Uterus (tissue), 4 donors: ENCODE measurements around the gene TOX2. TPM values are rescaled to one million over a fixed set of nuclear protein-coding genes. Genes with fewer than 3 reads are reported as not detected.

Experiments
- DNase-seq, 2 donors: peaks; one replicate each; pipeline ENCODE4 v3.0.0-alpha.2; 2019 to 2020
- H3K27ac ChIP-seq, 2 donors: fragments of 200-600 bp; sonication (generic); 1 replicate in 1 of 2; 2 replicates in 1 of 2; pipeline ENCODE4 v1.5.1; 2016 to 2018
- H3K27me3 ChIP-seq, 2 donors: fragments of 200-600 bp; sonication (generic); one replicate each; pipeline ENCODE4 v1.5.1; 2018 to 2019; ENCODE audit warnings: control low read depth in 1 of 2
- H3K36me3 ChIP-seq, 2 donors: fragments of 200-600 bp; sonication (generic); one replicate each; pipeline ENCODE4 v1.5.1; 2019; ENCODE audit warnings: control low read depth in 1 of 2
- H3K4me1 ChIP-seq, 2 donors: fragments of 200-600 bp; sonication (generic); one replicate each; pipeline ENCODE4 v1.5.1; 2018 to 2019; ENCODE audit warnings: control low read depth in 1 of 2
- H3K4me3 ChIP-seq, 2 donors: fragments of 200-600 bp; sonication (generic); 1 replicate in 1 of 2; 2 replicates in 1 of 2; pipeline ENCODE4 v1.5.1; 2018 to 2019; ENCODE audit warnings: mild to moderate bottlenecking in 1 of 2
- H3K9me3 ChIP-seq, 2 donors: fragments of 200-600 bp; sonication (generic); one replicate each; pipeline ENCODE4 v1.5.1; 2019; ENCODE audit warnings: control low read depth in 1 of 2
- POLR2A ChIP-seq, 2 donors: fragments of 450-650 bp; IDR thresholded peaks; one replicate each; pipeline ENCODE4 v1.6.1; 2016; ENCODE audit warnings: antibody characterized with exemption in 2 of 2, mild to moderate bottlenecking in 1 of 2, moderate library complexity in 1 of 2
- intact Hi-C: fragments of 100-400 bp; cut with DNase I; formaldehyde crosslinking; loops from one replicate; pipeline ENCODE4 v1.15.1; 2023; ENCODE audit warnings: low total_unique reads
- total RNA-seq, 4 donors: library from RNA; depleted of rRNA in 3 of 4; stranded (reverse); fragments of >200 nt in 3 of 4; gene quantifications; one replicate each; pipeline versions ENCODE4 v1.1.0 to v1.2.4, GENCODE V29; 2014 to 2023
- TF ChIP-seq, protein P1 (sequence below), 4 experiments: fragments of 200-600 bp in 2 of 4; fragments of 450-650 bp in 2 of 4; sonication (generic) in 2 of 4; IDR thresholded peaks; one replicate each; pipeline ENCODE4 v1.5.1; 2016 to 2019; ENCODE audit warnings: antibody characterized with exemption in 4 of 4, mild to moderate bottlenecking in 2 of 4, moderate library complexity in 1 of 4
- donor health status: DM: yes; HTN: yes; CAD: no.

Gene TOX2
- total RNA-seq, 4 donors from 2014 or later, result 0.26 to 4.8 (median 0.28) TPM; not detected in 1

GRCh38 chr20:44025756-44026155 lies 111.1 kb downstream of the TOX2 start:
- Histone ChIP-seq H3K9me3 (no peaks in the 10 kb centered on the region), H3K27ac (no peak overlapping the region), H3K4me3 (no peak overlapping the region), H3K27me3 (no peaks in the 10 kb centered on the region), H3K36me3 (no peaks in the 10 kb centered on the region), H3K4me1 (no peaks in the 10 kb centered on the region)
- intact Hi-C loops, result no loop called here
- DNase-seq, result no peak
- no peak for TF ChIP-seq POLR2A (IDR thresholded peaks at IDR 0.05)
- TF ChIP-seq, protein P1, sequence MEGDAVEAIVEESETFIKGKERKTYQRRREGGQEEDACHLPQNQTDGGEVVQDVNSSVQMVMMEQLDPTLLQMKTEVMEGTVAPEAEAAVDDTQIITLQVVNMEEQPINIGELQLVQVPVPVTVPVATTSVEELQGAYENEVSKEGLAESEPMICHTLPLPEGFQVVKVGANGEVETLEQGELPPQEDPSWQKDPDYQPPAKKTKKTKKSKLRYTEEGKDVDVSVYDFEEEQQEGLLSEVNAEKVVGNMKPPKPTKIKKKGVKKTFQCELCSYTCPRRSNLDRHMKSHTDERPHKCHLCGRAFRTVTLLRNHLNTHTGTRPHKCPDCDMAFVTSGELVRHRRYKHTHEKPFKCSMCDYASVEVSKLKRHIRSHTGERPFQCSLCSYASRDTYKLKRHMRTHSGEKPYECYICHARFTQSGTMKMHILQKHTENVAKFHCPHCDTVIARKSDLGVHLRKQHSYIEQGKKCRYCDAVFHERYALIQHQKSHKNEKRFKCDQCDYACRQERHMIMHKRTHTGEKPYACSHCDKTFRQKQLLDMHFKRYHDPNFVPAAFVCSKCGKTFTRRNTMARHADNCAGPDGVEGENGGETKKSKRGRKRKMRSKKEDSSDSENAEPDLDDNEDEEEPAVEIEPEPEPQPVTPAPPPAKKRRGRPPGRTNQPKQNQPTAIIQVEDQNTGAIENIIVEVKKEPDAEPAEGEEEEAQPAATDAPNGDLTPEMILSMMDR (IDR thresholded peaks at IDR 0.05), result no peak

DNA sequence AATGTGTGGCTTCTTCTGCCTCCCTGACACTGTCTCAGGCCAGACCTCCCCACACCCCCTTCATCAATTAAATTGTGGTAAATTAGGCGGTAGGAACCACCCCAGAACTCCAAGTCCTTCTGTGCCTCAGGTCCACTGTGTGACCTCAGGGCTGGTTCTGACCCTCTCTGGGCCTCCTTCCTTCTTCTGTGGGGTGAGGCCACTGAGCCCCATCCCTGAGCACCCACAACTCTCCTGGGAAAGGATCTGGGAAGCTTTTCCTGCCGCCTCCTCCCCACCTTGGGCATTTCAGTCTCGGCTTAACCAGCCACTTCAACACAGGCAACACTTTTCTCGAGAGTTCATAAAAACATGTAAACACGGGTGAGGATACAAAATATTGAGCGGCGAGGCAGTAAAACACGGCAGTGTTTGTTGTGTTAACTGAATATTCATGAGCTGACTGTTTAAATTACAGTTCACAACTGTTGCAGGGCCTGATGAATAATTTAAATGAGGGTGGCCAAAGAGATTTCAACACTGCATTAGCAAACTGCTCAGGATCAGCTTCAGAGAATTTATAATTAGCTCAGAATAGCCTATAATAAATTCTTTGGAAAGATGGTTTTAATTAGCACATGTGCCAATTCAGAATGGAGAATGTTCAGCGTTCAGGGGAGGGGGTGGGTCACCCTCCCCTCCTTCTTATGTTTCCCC lies 112.1 kb downstream of the TOX2 start:
- Histone ChIP-seq H3K9me3 (no peaks in the 10 kb centered on the region), H3K27me3 (no peaks in the 10 kb centered on the region), H3K4me1 (no peaks in the 10 kb centered on the region), H3K27ac (no peak overlapping the region), H3K36me3 (no peaks in the 10 kb centered on the region), H3K4me3 (no peak overlapping the region)
- no peak for DNase-seq
- intact Hi-C loops, result no loop called here
- TF ChIP-seq, protein P1 (IDR thresholded peaks at IDR 0.05), result no peak
- no peak for TF ChIP-seq POLR2A (IDR thresholded peaks at IDR 0.05)

- no peaks in the 10 kb centered on the region for H3K4me1 ChIP-seq
- DNase-seq, result no peak
- H3K9me3 ChIP-seq, result no peaks in the 10 kb centered on the region
- H3K27ac ChIP-seq, result no peak overlapping the region
- intact Hi-C loops, result no loop called here
- H3K27me3 ChIP-seq, result no peaks in the 10 kb centered on the region
- H3K4me3 ChIP-seq, result no peak overlapping the region
- no peak for TF ChIP-seq POLR2A (IDR thresholded peaks at IDR 0.05)
- TF ChIP-seq, protein P1 (IDR thresholded peaks at IDR 0.05), result no peak
- no peaks in the 10 kb centered on the region for H3K36me3 ChIP-seq
These were observed 112.8 kb downstream of the TOX2 start for GRCh38 chr20:44027343-44028002.

DNA sequence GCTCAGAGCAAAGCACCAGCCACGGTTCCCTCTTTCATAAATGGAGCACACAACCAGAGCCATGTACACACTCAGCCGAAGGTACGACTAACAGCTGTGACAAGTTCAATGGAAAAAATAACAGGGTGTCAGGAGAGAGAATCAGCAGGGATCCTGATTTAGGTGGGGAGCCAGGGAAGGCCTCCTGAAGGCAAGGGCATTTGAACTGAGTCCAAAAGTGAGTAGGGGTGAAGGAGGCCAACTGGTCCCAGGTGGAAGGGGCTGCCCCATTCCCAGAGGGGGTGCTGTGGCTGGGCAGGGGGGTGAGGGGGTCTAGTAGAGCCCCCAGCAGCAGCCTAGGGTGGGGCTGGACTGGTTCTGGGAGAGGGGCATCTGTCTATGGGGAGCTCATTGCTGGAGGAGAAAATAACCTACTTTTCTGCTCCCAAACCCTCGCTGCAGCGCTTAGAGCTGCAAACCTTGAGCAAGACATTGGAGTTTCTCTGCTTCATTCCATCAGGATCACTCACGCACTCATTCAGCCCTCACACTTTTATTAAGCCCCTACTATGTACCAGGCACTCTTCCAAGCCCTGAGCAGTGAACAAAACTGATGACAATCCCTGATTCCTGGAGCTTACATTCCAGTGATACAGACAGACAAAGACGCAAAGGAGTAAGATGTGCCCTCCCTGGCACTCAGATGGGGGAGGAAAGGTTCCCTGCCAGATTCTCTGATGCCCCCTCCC lies 113.5 kb downstream of the TOX2 start:
- TF ChIP-seq, protein P1 (IDR thresholded peaks at IDR 0.05), result no peak
- no peak for TF ChIP-seq POLR2A (IDR thresholded peaks at IDR 0.05)
- H3K27me3 ChIP-seq, result no peaks in the 10 kb centered on the region
- intact Hi-C loops, result no loop called here
- no peaks in the 10 kb centered on the region for H3K9me3 ChIP-seq
- no peaks in the 10 kb centered on the region for H3K36me3 ChIP-seq
- no peak overlapping the region for H3K27ac ChIP-seq
- H3K4me3 ChIP-seq, result no peak overlapping the region
- no peak for DNase-seq
- no peaks in the 10 kb centered on the region for H3K4me1 ChIP-seq
